OCI-LY1 (cell line): ENCODE data around the gene CDC42BPB.

Experiments
- H2AFZ ChIP-seq: fragments of 200-600 bp; sonication (generic), shearing (Covaris generic); 2 replicates; pipeline ENCODE4 v1.6.0; 2014; ENCODE audit warnings: antibody characterized with exemption, mild to moderate bottlenecking, low read length
- H3F3A ChIP-seq: fragments of 200-600 bp; sonication (generic), shearing (Covaris generic); 2 replicates; pipeline ENCODE4 v1.6.0; 2014; ENCODE audit warnings: mild to moderate bottlenecking, antibody characterized with exemption, low read length, moderate library complexity; ENCODE audit not compliant: insufficient read depth
- H3K27ac ChIP-seq: fragments of 200-600 bp; sonication (generic); 2 replicates; pipeline ENCODE4 v1.5.1; 2014; ENCODE audit warnings: low read length, mixed run types, mild to moderate bottlenecking, low read depth; ENCODE audit not compliant: poor library complexity, severe bottlenecking
- H3K27me3 ChIP-seq: fragments of 200-600 bp; sonication (generic); 2 replicates; pipeline ENCODE4 v1.6.0; 2014; ENCODE audit warnings: antibody characterized with exemption, mild to moderate bottlenecking, low read length, moderate library complexity; ENCODE audit not compliant: insufficient read depth
- H3K36me3 ChIP-seq: fragments of 200-600 bp; sonication (generic); 2 replicates; pipeline ENCODE4 v1.6.1; 2014; ENCODE audit warnings: mild to moderate bottlenecking, antibody characterized with exemption, low read length, moderate library complexity, mixed read lengths; ENCODE audit not compliant: insufficient read depth
- H3K4me1 ChIP-seq: fragments of 200-600 bp; sonication (generic); 2 replicates; pipeline ENCODE4 v1.5.1; 2014; ENCODE audit warnings: mild to moderate bottlenecking, low read length, moderate library complexity; ENCODE audit not compliant: insufficient read depth, severe bottlenecking
- H3K4me2 ChIP-seq: fragments of 200-600 bp; sonication (generic), shearing (Covaris generic); 2 replicates; pipeline ENCODE4 v1.6.1; 2014; ENCODE audit warnings: low read length
- H3K4me3 ChIP-seq: fragments of 200-600 bp; sonication (generic); 2 replicates; pipeline ENCODE4 v1.5.1; 2014; ENCODE audit warnings: low read length, low read depth, mild to moderate bottlenecking, mixed read lengths; ENCODE audit not compliant: poor library complexity, severe bottlenecking
- H3K79me2 ChIP-seq: fragments of 200-600 bp; shearing (Covaris generic); 2 replicates; pipeline ENCODE4 v1.6.1; 2016; ENCODE audit warnings: mixed run types, low read length, mixed read lengths; ENCODE audit not compliant: insufficient read depth
- H3K9ac ChIP-seq: fragments of 200-600 bp; sonication (generic), shearing (Covaris generic); 2 replicates; pipeline ENCODE4 v1.6.1; 2014; ENCODE audit warnings: mild to moderate bottlenecking, low read length, mixed read lengths
- H3K9me2 ChIP-seq: fragments of 200-600 bp; sonication (generic), shearing (Covaris generic); 2 replicates; pipeline ENCODE4 v1.6.1; 2014; ENCODE audit warnings: low read depth, mild to moderate bottlenecking, low read length, mixed read lengths
- H3K9me3 ChIP-seq: fragments of 200-600 bp; shearing (Covaris generic); 2 replicates; pipeline ENCODE4 v1.6.1; 2014; ENCODE audit warnings: low read length, mixed read lengths
- H4K20me1 ChIP-seq: fragments of 200-600 bp; sonication (generic), shearing (Covaris generic); 2 replicates; pipeline ENCODE4 v1.6.0; 2016; ENCODE audit warnings: mild to moderate bottlenecking, low read length; ENCODE audit not compliant: insufficient read depth
- CTCF ChIP-seq: fragments of 200-600 bp; sonication (generic), shearing (Covaris generic); IDR thresholded peaks from 2 replicates; pipeline ENCODE4 v1.5.1; 2017; ENCODE audit warnings: mild to moderate bottlenecking, antibody characterized with exemption, low read length, moderate library complexity, mixed read lengths
- EZH2 ChIP-seq: fragments of 200-600 bp; sonication (generic), shearing (Covaris generic); IDR thresholded peaks from 2 replicates; pipeline ENCODE4 v1.8.0; 2017; ENCODE audit warnings: borderline replicate concordance, mixed run types, mild to moderate bottlenecking, antibody characterized with exemption, low read length, moderate library complexity, mixed read lengths

The CDC42BPB gene

GRCh38 chr14:103101963-103102688 is 44.8 kb upstream of the CDC42BPB start:
- no peak overlapping the region for H3K4me2 ChIP-seq
- no peaks in the 10 kb centered on the region for H3K36me3 ChIP-seq
- H3K9me3 ChIP-seq = no peaks in the 10 kb centered on the region
- TF ChIP-seq CTCF = no peak
- TF ChIP-seq EZH2 = no peak
- no peak overlapping the region for H3K9ac ChIP-seq
- H3F3A ChIP-seq = no peaks in the 10 kb centered on the region
- H3K27ac ChIP-seq = no peak overlapping the region
- 0 out of 2 replicates have a peak, but pooled peaks cover 5% of the 10 kb centered on the region for H3K27me3 ChIP-seq
- no peak overlapping the region for H3K4me3 ChIP-seq
- no peaks in the 10 kb centered on the region for H4K20me1 ChIP-seq
- no peaks in the 10 kb centered on the region for H3K79me2 ChIP-seq
- H3K9me2 ChIP-seq = no peaks in the 10 kb centered on the region
- H3K4me1 ChIP-seq = peaks cover 31% of the 10 kb centered on the region
- no peak overlapping the region for H2AFZ ChIP-seq

- H3K27ac ChIP-seq = no peak overlapping the region
- H4K20me1 ChIP-seq = no peaks in the 10 kb centered on the region
- no peaks in the 10 kb centered on the region for H3K79me2 ChIP-seq
- H3K9me2 ChIP-seq = no peaks in the 10 kb centered on the region
- H3F3A ChIP-seq = no peaks in the 10 kb centered on the region
- H3K9ac ChIP-seq = no peak overlapping the region
- no peaks in the 10 kb centered on the region for H3K9me3 ChIP-seq
- 0 out of 2 replicates have a peak, but pooled peaks cover 5% of the 10 kb centered on the region for H3K27me3 ChIP-seq
- H2AFZ ChIP-seq = no peak overlapping the region
- H3K4me3 ChIP-seq = no peak overlapping the region
- H3K4me1 ChIP-seq = peaks cover 31% of the 10 kb centered on the region
- TF ChIP-seq EZH2 (no peak), CTCF (no peak)
- H3K4me2 ChIP-seq = no peak overlapping the region
- no peaks in the 10 kb centered on the region for H3K36me3 ChIP-seq
Observed at GRCh38 chr14:103101257-103101962, 44.1 kb upstream of the CDC42BPB start.

- H3K79me2 ChIP-seq = no peaks in the 10 kb centered on the region
- H3K9me3 ChIP-seq = no peaks in the 10 kb centered on the region
- no peak overlapping the region for H3K4me2 ChIP-seq
- 0 out of 2 replicates have a peak, but pooled peaks cover 5% of the 10 kb centered on the region for H3K27me3 ChIP-seq
- H3K4me3 ChIP-seq = no peak overlapping the region
- no peak overlapping the region for H2AFZ ChIP-seq
- no peaks in the 10 kb centered on the region for H3K36me3 ChIP-seq
- H3K4me1 ChIP-seq = peaks cover 22% of the 10 kb centered on the region
- H4K20me1 ChIP-seq = no peaks in the 10 kb centered on the region
- TF ChIP-seq EZH2 (no peak), CTCF (no peak)
- H3K9ac ChIP-seq = no peak overlapping the region
- no peaks in the 10 kb centered on the region for H3F3A ChIP-seq
- H3K27ac ChIP-seq = no peak overlapping the region
- H3K9me2 ChIP-seq = no peaks in the 10 kb centered on the region
Observed at GRCh38 chr14:103100281-103101121, 43.2 kb upstream of the CDC42BPB start.
